Measurements from ENCODE around the gene CDC34.

GRCh38 chr19:582497-583197 is 51.1 kb downstream of the CDC34 start:
- no peak for TF ChIP-seq CTCF (IDR thresholded peaks at IDR 0.05 in 2 of 3, conservative IDR thresholded peaks at IDR 0.05 in 1 of 3; ENCODE audit: borderline replicate concordance in 1 of 3, insufficient read depth in 1 of 3, low read depth in 2 of 3, low read length in 2 of 3)
- no peak for TF ChIP-seq EZH2 (IDR thresholded peaks at IDR 0.05)
- TF ChIP-seq ZNF274 (IDR thresholded peaks at IDR 0.05; ENCODE audit: low read depth, low read length) = no peak
- TF ChIP-seq ZFX (IDR thresholded peaks at IDR 0.05) = no peak
- no peak for TF ChIP-seq JUND (IDR thresholded peaks at IDR 0.05)
- no peak for TF ChIP-seq SP1 (IDR thresholded peaks at IDR 0.05; ENCODE audit: low read depth)
- TF ChIP-seq REST (IDR thresholded peaks at IDR 0.05; ENCODE audit: low read depth) = no peak
- TF ChIP-seq POLR2A (IDR thresholded peaks at IDR 0.05; ENCODE audit: borderline replicate concordance, extremely low read depth, insufficient read depth, insufficient read length) = no peak
